Thoracic aorta (tissue), 2 donors: Measurements from ENCODE around the gene AKAP3. TPM values are rescaled to one million over a fixed set of nuclear protein-coding genes. Genes with fewer than 3 reads are reported as not detected.

Source experiments
- ATAC-seq: fragments of 150-250 bp; one replicate; pipeline ENCODE4 v1.8.0; 2017; ENCODE audit warnings: low read depth; ENCODE audit not compliant: insufficient number of reproducible peaks, low FRiP score
- DNase-seq: peaks from one replicate; pipeline ENCODE4 v3.0.0-alpha.2; 2020; ENCODE audit warnings: low spot score
- H3K27ac ChIP-seq, 2 donors: fragments of 200-600 bp; sonication (generic); 1 replicate in 1 of 2; 2 replicates in 1 of 2; pipeline ENCODE4 v1.5.1; 2016; ENCODE audit warnings: mild to moderate bottlenecking in 2 of 2, moderate library complexity in 2 of 2
- H3K27me3 ChIP-seq: fragments of 200-600 bp; sonication (generic); replicated peaks from 2 replicates; pipeline ENCODE4 v1.6.0; 2016; ENCODE audit warnings: mild to moderate bottlenecking; ENCODE audit not compliant: insufficient read depth
- H3K36me3 ChIP-seq: fragments of 200-600 bp; sonication (generic); one replicate; pipeline ENCODE4 v1.5.1; 2016
- H3K4me1 ChIP-seq, 2 donors: fragments of 200-600 bp; sonication (generic); 1 replicate in 1 of 2; 2 replicates in 1 of 2; pipeline versions ENCODE4 v1.5.1 to v1.6.0; 2016; ENCODE audit warnings: low read depth in 2 of 2, mild to moderate bottlenecking in 1 of 2; ENCODE audit not compliant: control insufficient read depth in 1 of 2
- H3K4me3 ChIP-seq: fragments of 200-600 bp; sonication (generic); 2 replicates; pipeline ENCODE4 v1.5.1; 2016; ENCODE audit warnings: mild to moderate bottlenecking
- H3K9me3 ChIP-seq: fragments of 200-600 bp; sonication (generic); 2 replicates; pipeline ENCODE4 v1.5.1; 2016
- CTCF ChIP-seq: fragments of 200-600 bp; sonication (generic); IDR thresholded peaks from one replicate; pipeline ENCODE4 v1.5.1; 2019; ENCODE audit warnings: antibody characterized with exemption
- total RNA-seq, 2 donors: library from RNA; depleted of rRNA; stranded (reverse); fragments of >200 nt; gene quantifications; one replicate each; pipeline versions ENCODE4 v1.1.0 to v1.2.3, GENCODE V29; 2016

AKAP3 gene
- total RNA-seq, 2 donors from 2014 or later: 1.4 to 3.3 TPM

GRCh38 chr12:4584896-4585295 is 64.0 kb downstream of the AKAP3 start:
- Histone ChIP-seq H3K4me3 (no peak overlapping the region), H3K9me3 (no peaks in the 10 kb centered on the region), H3K27ac (no peak overlapping the region), H3K36me3 (no peaks in the 10 kb centered on the region), H3K4me1 (no peaks in the 10 kb centered on the region), H3K27me3 (no peaks in the 10 kb centered on the region)
- DNase-seq: no peak
- TF ChIP-seq CTCF: no peak
- ATAC-seq: no peak

- H3K36me3 ChIP-seq: no peaks in the 10 kb centered on the region
- no peak for ATAC-seq
- H3K27ac ChIP-seq: no peak overlapping the region
- H3K4me3 ChIP-seq: no peak overlapping the region
- TF ChIP-seq CTCF: no peak
- H3K27me3 ChIP-seq: no peaks in the 10 kb centered on the region
- H3K4me1 ChIP-seq: no peaks in the 10 kb centered on the region
- no peaks in the 10 kb centered on the region for H3K9me3 ChIP-seq
- DNase-seq: no peak
Observed at GRCh38 chr12:4584281-4584680, 64.6 kb downstream of the AKAP3 start.

GRCh38 chr12:4580281-4580688 is 68.6 kb downstream of the AKAP3 start:
- no peaks in the 10 kb centered on the region for H3K9me3 ChIP-seq
- H3K27ac ChIP-seq: no peak overlapping the region
- H3K4me1 ChIP-seq: no peaks in the 10 kb centered on the region
- no peaks in the 10 kb centered on the region for H3K27me3 ChIP-seq
- TF ChIP-seq CTCF: no peak
- DNase-seq (no peak), ATAC-seq (no peak)
- H3K36me3 ChIP-seq: no peaks in the 10 kb centered on the region
- no peak overlapping the region for H3K4me3 ChIP-seq

- ATAC-seq (no peak), DNase-seq (no peak)
- no peaks in the 10 kb centered on the region for H3K36me3 ChIP-seq
- H3K9me3 ChIP-seq: no peaks in the 10 kb centered on the region
- no peaks in the 10 kb centered on the region for H3K27me3 ChIP-seq
- H3K27ac ChIP-seq: no peak overlapping the region
- H3K4me1 ChIP-seq: no peaks in the 10 kb centered on the region
- no peak for TF ChIP-seq CTCF
- no peak overlapping the region for H3K4me3 ChIP-seq
Observed at GRCh38 chr12:4579305-4580102, 69.3 kb downstream of the AKAP3 start.

GRCh38 chr12:4572680-4573079 is 76.2 kb downstream of the AKAP3 start:
- Histone ChIP-seq H3K36me3 (no peaks in the 10 kb centered on the region), H3K4me1 (no peaks in the 10 kb centered on the region), H3K9me3 (no peaks in the 10 kb centered on the region), H3K27ac (no peak overlapping the region), H3K27me3 (no peaks in the 10 kb centered on the region), H3K4me3 (no peak overlapping the region)
- DNase-seq: no peak
- no peak for TF ChIP-seq CTCF
- ATAC-seq: no peak
